LNCaP clone FGC (cell line): Measurements from ENCODE around the gene PSMB4.
"Not testable (repeated sequence)": the region's sequence is repeated elsewhere in the genome, so short reads cannot be mapped to it uniquely, and the experiment has no call there.

Source experiments
- DNase-seq: peaks from one replicate; pipeline ENCODE4 v3.0.0-alpha.2; 2011; ENCODE audit warnings: low read depth
- H3K4me3 ChIP-seq: 2 replicates; pipeline ENCODE4 v1.5.1; 2011; ENCODE audit warnings: mild to moderate bottlenecking, low read depth, low read length, control low read depth
- CTCF ChIP-seq: IDR thresholded peaks from 2 replicates; pipeline ENCODE4 v1.5.1; 2012; ENCODE audit warnings: mild to moderate bottlenecking; ENCODE audit not compliant: control insufficient read depth, insufficient read depth; ENCODE audit errors: extremely low read depth

Gene PSMB4

DNA sequence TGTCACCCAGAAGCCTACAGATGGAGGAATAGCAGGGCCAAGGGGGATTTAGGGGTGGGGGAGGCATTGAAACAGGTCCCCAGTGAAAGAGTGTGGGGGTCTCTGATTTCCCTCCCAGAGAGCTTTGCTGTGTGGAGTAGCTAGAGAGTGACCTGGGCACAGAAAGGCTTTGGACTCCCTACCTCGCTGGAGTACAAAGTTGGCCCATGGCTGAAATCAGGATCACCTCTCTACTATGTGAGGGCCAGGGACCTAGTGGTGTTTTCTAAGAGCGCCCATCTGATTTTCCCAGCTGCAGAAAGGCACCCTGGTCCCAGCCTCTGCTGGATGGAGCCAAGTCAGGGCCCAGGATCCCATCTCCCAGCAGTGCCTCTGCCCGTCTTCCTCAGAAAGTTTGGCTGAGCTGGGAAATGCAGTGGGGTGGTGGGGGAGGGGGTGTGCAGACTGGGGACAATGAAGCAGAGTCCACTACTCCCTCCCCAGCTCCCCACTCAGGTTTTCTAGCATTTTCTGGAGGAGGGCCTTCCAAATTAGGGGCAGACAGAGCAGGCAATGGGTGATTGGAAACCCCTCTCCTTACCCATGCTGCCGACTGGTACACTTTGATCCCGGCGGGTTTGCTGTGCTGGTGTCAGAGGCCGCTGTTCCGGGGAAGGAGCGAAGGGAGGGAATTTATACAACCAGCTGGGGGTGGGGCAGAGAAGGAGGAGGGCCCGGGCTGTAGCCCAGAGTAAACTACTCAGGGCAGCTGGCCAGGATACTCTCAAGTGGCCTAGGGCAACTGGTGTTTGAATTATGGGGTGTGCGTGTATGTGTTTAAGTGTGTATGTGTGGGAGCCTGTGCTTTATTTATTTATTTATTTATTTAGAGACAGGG, 27.1 kb upstream of the PSMB4 start, which contains the start of gene SELENBP1:
Gene SELENBP1, minus strand, starts transcription at position 648 of the 877 bp plus-strand sequence. Its CDS starts 64 bp downstream, at position 584.
- TF ChIP-seq CTCF = no peak
- H3K4me3 ChIP-seq = peak within 1 kb of the TSS; percentile 86
- DNase-seq = peak; percentile 86

DNA sequence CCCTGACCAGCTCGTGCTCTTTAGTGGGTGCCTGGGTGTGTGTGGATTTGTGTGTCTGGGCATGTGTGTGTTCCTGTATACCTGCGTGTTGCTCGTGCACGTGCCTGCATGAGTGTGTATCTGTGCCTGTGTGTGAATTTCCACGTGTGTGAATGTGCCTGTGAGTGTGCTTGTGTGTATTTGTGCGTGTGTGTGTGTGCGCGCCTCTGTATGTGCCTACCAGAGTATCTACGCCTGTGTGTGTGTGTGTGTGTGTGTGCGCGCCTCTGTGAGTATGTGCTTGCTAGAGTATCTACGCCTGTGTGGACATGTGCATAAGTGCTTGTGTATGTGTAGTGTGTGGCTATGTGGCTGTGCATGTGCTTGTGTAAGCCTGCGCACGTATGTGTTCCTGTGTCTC, 26.2 kb upstream of the PSMB4 start:
- no peak overlapping the region for H3K4me3 ChIP-seq
- TF ChIP-seq CTCF = no peak
- DNase-seq = no peak

- DNase-seq = peak; percentile 92
- no peak for TF ChIP-seq CTCF
- H3K4me3 ChIP-seq = no peak overlapping the region
These were observed 22.1 kb upstream of the PSMB4 start for GRCh38 chr1:151377150-151377884.

DNA sequence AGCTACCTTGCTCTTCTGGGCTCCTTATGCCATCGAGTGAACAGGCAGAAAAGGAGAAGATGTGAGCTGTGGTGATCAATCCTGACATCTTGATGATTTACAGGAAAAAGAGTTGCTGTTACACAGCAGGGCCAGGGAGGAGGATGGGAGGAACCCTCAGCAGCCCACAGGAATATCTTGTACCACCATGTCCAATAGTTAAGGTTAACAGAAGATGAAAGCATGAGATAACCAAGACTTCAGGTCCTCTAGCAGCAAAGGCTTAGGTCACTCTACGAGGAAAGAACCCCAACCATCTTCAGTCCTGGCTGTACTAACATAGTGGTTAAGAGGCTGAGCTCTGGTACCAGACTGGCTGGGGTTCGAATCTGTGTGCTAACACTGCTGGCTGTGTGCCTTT, 14.8 kb upstream of the PSMB4 start:
- H3K4me3 ChIP-seq = no peak overlapping the region
- TF ChIP-seq CTCF = no peak
- DNase-seq = no peak

GRCh38 chr1:151386002-151386401, 13.4 kb upstream of the PSMB4 start:
- no peak for DNase-seq
- no peak overlapping the region for H3K4me3 ChIP-seq
- TF ChIP-seq CTCF = no peak

- H3K4me3 ChIP-seq, DNase-seq: not testable (repeated sequence)
These were observed 8.9 kb upstream of the PSMB4 start for GRCh38 chr1:151390221-151391078.
